HUES64 (cell line): ENCODE data around the gene UBQLN1. TPM values are rescaled to one million over a fixed set of nuclear protein-coding genes. Genes with fewer than 3 reads are reported as not detected.
"Not testable (repeated sequence)": the region's sequence is repeated elsewhere in the genome, so short reads cannot be mapped to it uniquely, and the experiment has no call there.

Experiments
- H3K27ac ChIP-seq: 2 replicates; pipeline ENCODE4 v1.7.0; 2013; ENCODE audit warnings: low read depth, low read length, inconsistent platforms
- H3K27me3 ChIP-seq: 2 replicates; pipeline ENCODE4 v1.6.1; 2013; ENCODE audit warnings: mild to moderate bottlenecking, low read length; ENCODE audit not compliant: insufficient read depth
- H3K36me3 ChIP-seq: 2 replicates; pipeline ENCODE4 v1.6.1; 2013; ENCODE audit warnings: mild to moderate bottlenecking, low read length; ENCODE audit not compliant: insufficient read depth
- H3K4me1 ChIP-seq: 2 replicates; pipeline ENCODE4 v1.6.1; 2013; ENCODE audit warnings: mild to moderate bottlenecking, low read length, moderate library complexity; ENCODE audit not compliant: insufficient read depth
- H3K4me3 ChIP-seq: 2 replicates; pipeline ENCODE4 v1.5.1; 2013; ENCODE audit warnings: mild to moderate bottlenecking, low read length, moderate library complexity
- H3K9ac ChIP-seq: 2 replicates; pipeline ENCODE4 v1.6.1; 2013; ENCODE audit warnings: mild to moderate bottlenecking, low read depth, low read length
- H3K9me3 ChIP-seq: 2 replicates; pipeline ENCODE4 v1.6.1; 2013; ENCODE audit warnings: low read depth, low read length; ENCODE audit not compliant: insufficient read depth
- WGBS: fragments of 150-250, 120-280 bp; methylation state at CpG from one replicate; pipeline ENCODE4 v1.1.7; 2013; ENCODE audit warnings: missing lambda C conversion rate; 5-methylcytosine and 5-hydroxymethylcytosine counted together
- polyA plus RNA-seq, 2 experiments: library from polyadenylated mRNA; stranded (reverse); fragments of 50-300 nt; gene quantifications; one replicate each; pipeline ENCODE4 v1.2.3, GENCODE V29; 2013

The UBQLN1 gene
- 98.6 TPM for polyA plus RNA-seq (2013, experiment 1 of 2)
- 104 TPM for polyA plus RNA-seq (2013, experiment 2 of 2)

DNA sequence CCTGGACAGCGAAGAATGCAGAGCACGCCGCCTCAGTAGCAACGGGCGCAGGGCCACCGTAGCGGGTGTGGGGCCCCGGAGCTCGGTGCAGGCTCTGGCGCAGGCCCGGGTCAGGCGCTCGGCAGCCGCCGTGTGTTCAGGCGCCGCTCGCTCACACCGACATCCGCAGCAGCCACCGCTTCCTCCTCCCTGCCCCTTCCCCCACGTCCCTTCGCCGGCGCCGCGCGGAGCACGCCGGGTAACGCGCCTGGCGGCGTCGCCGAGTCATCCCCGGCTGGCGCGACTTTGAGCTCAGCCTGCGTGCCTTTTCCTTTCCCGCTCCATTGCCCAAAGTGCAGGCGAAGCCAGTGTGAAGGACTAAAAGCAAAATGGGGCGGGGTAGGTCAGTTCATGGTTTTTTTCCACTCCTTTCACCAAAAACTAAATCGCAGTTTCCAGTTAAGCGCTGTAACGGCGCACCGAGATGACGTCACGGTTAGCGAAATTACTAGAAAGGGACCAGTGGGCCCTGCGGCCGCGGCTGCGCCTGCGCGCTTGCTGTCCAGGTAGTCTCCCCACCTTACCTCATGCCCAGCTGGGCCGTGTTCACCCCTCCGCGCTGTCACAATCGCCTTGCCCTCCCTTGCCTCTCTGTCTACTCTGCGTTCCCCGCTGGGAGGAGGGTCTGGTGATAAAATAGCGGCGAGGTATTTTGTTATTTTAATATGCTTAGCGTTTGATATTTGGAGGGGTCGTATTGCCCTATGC lies at the start of gene UBQLN1:
UBQLN1 (minus strand) TSS at position 191 of the 747 bp plus-strand sequence. CDS start 279 bp downstream, outside the sequence.
- Histone ChIP-seq H3K27ac (peak within 1 kb of the TSS; percentile 99), H3K9me3 (0 out of 2 replicates have a peak, but pooled peaks cover 3% of the 10 kb centered on the region), H3K9ac (peak within 1 kb of the TSS; percentile 99), H3K4me1 (peaks cover 7% of the 10 kb centered on the region), H3K4me3 (peak within 1 kb of the TSS; percentile 95), H3K27me3 (no peaks in the 10 kb centered on the region), H3K36me3 (no peaks in the 10 kb centered on the region)
- under 1% methylated on average over 65 of the region's 67 CpGs for WGBS

DNA sequence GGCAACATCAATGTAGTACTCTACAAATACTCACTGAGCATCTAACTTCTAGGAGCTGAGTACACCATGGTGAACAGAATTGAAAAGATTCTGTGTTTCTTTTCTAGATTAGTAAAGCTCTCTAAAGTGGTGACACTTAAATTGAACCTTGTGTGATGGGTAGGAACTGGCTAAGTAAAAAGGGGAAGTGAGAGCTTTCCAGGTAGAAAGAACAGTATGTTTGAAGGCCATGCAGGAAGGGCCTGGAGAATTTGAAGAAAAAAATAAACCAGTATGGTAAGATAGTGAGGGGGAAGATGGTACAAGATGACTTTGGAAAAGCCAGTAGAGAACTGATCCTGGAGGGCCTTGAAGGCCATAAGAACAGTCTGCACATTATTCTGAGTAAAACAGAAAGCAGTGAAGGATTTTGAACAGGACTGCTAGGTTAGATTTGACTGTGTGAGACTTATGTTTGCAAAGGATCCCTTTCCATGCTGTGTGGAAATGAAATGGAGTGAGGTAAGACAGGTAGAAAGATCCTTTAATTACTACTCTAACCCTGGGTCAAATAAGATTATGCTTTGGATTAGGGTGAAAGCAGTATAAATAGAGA lies 46.7 kb upstream of the UBQLN1 start:
- no peaks in the 10 kb centered on the region for H3K4me1 ChIP-seq

DNA sequence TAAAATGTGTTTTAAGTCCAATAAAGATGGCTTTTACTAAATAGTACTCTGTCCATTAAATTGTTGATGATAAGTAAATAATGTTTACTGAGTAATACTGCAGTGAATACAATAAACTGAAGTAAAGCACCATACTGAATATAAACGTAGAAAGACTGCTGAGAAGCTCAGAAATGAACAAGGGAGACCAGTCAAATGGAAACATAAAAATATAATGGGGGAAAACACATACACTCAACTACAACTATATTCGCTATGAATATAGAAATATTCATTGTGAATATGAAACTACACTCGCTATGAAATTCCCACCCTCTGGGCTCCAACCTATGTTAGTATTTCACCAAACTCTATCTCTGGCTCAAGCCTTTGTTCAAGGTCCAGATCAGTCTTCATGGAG lies 41.9 kb upstream of the UBQLN1 start:
- Histone ChIP-seq H3K27me3 (no peaks in the 10 kb centered on the region), H3K4me1 (no peaks in the 10 kb centered on the region), H3K36me3 (no peaks in the 10 kb centered on the region), H3K4me3 (no peak overlapping the region), H3K9ac (no peak overlapping the region), H3K27ac (no peak overlapping the region), H3K9me3 (no peaks in the 10 kb centered on the region)
- WGBS = 93% methylated on average over 1 of the region's 3 CpGs

More for the DNA sequence above, 46.7 kb upstream of the UBQLN1 start:
- Histone ChIP-seq H3K9ac (no peak overlapping the region), H3K36me3 (no peaks in the 10 kb centered on the region), H3K27ac (no peak overlapping the region), H3K9me3 (no peaks in the 10 kb centered on the region), H3K27me3 (no peaks in the 10 kb centered on the region), H3K4me3 (no peak overlapping the region)

DNA sequence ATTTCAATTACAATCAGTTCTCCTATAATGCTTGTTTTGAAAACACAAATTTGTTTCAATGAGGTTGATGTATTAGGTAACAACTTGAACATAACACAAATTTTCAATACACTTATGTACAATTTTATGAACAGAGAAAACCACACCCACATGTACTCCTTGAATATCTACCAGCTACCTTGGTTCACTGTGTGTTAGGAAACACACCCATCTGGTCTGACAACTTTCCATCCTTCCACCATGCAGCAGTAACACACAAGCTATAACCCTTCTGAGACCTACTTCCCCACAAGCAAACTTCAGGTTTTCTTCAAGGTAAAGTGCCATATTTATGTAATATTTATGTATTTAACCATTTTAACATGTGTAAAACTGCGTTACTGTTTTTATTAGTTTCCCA lies 36.4 kb upstream of the UBQLN1 start:
- Histone ChIP-seq H3K36me3 (no peaks in the 10 kb centered on the region; the same call in 1 of the 2 replicates), H3K4me1 (no peaks in the 10 kb centered on the region), H3K27ac (no peak overlapping the region), H3K9me3 (no peaks in the 10 kb centered on the region), H3K4me3 (no peak overlapping the region), H3K27me3 (no peaks in the 10 kb centered on the region), H3K9ac (no peak overlapping the region)
- 100% methylated on average over 1 of the region's 1 CpG for WGBS

DNA sequence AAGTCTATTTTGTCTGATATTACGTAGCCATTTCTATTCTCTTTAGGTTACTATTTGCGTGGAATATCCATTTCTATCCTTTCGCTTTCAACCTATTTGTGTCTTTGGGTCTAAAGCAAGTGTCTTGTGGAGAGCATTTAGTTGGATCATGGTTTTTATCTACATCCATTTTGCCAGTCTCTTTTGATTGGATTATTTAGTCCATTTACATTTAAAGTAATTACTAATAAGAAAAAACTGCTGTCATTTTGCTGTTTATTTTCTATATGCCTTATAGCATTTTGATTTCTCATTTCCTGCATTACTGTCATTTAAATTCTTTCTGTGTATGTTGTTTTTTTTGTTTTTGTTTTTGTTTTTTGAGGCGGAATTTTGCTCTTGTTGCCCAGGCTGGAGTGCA lies 26.0 kb upstream of the UBQLN1 start:
- Histone ChIP-seq H3K27me3 (no peaks in the 10 kb centered on the region), H3K9me3 (no peaks in the 10 kb centered on the region), H3K4me3 (no peak overlapping the region), H3K36me3 (no peaks in the 10 kb centered on the region), H3K4me1 (no peaks in the 10 kb centered on the region), H3K9ac (no peak overlapping the region), H3K27ac (no peak overlapping the region)
- 97% methylated on average over 4 of the region's 4 CpGs for WGBS

GRCh38 chr9:83728591-83729368 lies 21.0 kb upstream of the UBQLN1 start:
- H3K27me3 ChIP-seq, H3K4me3 ChIP-seq, H3K9me3 ChIP-seq, H3K9ac ChIP-seq, H3K4me1 ChIP-seq, H3K27ac ChIP-seq, H3K36me3 ChIP-seq: not testable (repeated sequence)
- 99% methylated on average over 11 of the region's 22 CpGs for WGBS

DNA sequence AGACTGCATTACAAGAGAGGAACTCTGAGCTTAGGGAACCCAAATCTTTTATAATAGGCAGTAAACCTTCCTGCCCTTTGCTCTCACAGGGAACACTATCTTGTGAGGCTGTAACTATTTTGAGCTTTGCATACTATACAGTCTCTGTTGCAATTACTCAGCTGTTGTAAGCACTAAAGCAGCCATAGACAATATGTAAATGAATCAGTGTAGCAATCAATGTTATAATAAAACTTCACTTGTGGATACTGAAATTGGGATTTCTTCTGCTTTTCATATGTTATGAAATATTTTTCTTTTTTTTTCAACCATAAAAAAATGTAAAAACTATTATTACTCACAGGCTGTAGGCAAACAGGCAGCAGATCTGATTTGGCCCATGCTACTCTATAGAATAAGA lies 16.7 kb upstream of the UBQLN1 start:
- H3K4me1 ChIP-seq = no peaks in the 10 kb centered on the region
- H3K9me3 ChIP-seq = 0 out of 2 replicates have a peak, but pooled peaks cover 2% of the 10 kb centered on the region
- no peaks in the 10 kb centered on the region for H3K27me3 ChIP-seq
- no peaks in the 10 kb centered on the region for H3K36me3 ChIP-seq
- H3K27ac ChIP-seq = no peak overlapping the region
- H3K9ac ChIP-seq = no peak overlapping the region
- no peak overlapping the region for H3K4me3 ChIP-seq

GRCh38 chr9:83722726-83723495 lies 15.2 kb upstream of the UBQLN1 start:
- H3K9me3 ChIP-seq = 0 out of 2 replicates have a peak, but pooled peaks cover 2% of the 10 kb centered on the region
- H3K36me3 ChIP-seq = no peaks in the 10 kb centered on the region
- no peak overlapping the region for H3K27ac ChIP-seq
- H3K4me1 ChIP-seq = no peaks in the 10 kb centered on the region
- no peak overlapping the region for H3K9ac ChIP-seq
- H3K4me3 ChIP-seq = no peak overlapping the region
- 80% methylated on average over 1 of the region's 2 CpGs for WGBS
- H3K27me3 ChIP-seq = no peaks in the 10 kb centered on the region

- Histone ChIP-seq H3K9ac (no peak overlapping the region), H3K27ac (no peak overlapping the region), H3K36me3 (no peaks in the 10 kb centered on the region), H3K4me1 (no peaks in the 10 kb centered on the region), H3K4me3 (no peak overlapping the region), H3K9me3 (0 out of 2 replicates have a peak, but pooled peaks cover 4% of the 10 kb centered on the region), H3K27me3 (no peaks in the 10 kb centered on the region)
Observed at GRCh38 chr9:83721509-83721908, 13.8 kb upstream of the UBQLN1 start.

GRCh38 chr9:83715794-83716193 lies 8.0 kb upstream of the UBQLN1 start:
- Histone ChIP-seq H3K4me1 (no peaks in the 10 kb centered on the region), H3K9ac (no peak overlapping the region), H3K9me3 (0 out of 2 replicates have a peak, but pooled peaks cover 8% of the 10 kb centered on the region), H3K27me3 (no peaks in the 10 kb centered on the region), H3K36me3 (no peaks in the 10 kb centered on the region), H3K4me3 (no peak overlapping the region), H3K27ac (no peak overlapping the region)
